GM19395 (cell line): Measurements from ENCODE around the gene TAF1.
"Not testable (repeated sequence)": the region's sequence is repeated elsewhere in the genome, so short reads cannot be mapped to it uniquely, and the experiment has no call there.

Experiments used
- ATAC-seq: cut with Tn5 transposase; IDR thresholded peaks from one replicate; pipeline ENCODE4 v1.9.1; 2021; ENCODE audit warnings: mild to moderate bottlenecking, moderate library complexity; ENCODE audit not compliant: unreplicated experiment

TAF1 gene

GRCh38 chrX:71438750-71439149 is 72.6 kb downstream of the TAF1 start:
- ATAC-seq: no peak

DNA sequence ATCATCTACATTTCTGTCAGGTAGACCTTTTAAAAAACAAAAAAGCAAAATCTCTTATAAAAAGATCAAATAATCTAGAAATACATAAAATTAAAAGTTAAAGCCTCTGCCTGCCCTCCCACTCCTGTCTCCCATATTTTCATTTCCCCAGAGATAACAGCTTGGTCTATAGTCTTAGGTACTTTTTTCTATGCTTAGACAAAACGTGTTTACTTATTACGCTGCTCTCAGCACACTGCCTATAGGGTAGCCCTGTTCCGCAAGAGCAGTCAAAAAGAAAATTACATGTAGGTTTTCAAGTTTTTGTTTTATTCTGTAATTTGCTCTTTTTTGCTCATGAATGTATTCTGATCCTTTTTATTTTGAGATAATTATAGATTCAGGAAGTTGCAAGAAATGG is 73.3 kb downstream of the TAF1 start:
- ATAC-seq: no peak

- no peak for ATAC-seq
Measured at GRCh38 chrX:71439896-71440295, 73.7 kb downstream of the TAF1 start.

- ATAC-seq: no peak
Measured at GRCh38 chrX:71440401-71440800, 74.2 kb downstream of the TAF1 start.

DNA sequence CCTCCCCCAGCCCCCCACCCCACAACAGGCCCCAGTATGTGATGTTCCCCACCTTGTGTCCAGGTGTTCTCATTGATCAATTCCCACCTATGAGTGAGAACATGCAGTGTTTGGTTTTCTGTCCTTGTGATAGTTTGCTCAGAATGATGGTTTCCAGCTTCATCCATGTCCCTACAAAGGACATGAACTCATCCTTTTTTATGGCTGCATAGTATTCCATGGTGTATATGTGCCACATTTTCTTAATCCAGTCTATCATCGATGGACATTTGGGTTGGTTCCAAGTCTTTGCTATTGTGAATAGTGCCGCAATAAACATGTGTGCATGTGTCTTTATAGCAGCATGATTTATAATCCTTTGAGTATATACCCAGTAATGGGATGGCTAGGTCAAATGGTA is 75.7 kb downstream of the TAF1 start:
- not testable (repeated sequence) for ATAC-seq

- ATAC-seq: no peak
Measured at GRCh38 chrX:71450433-71451106, 84.4 kb downstream of the TAF1 start.

GRCh38 chrX:71451518-71451917 is 85.4 kb downstream of the TAF1 start:
- not testable (repeated sequence) for ATAC-seq

GRCh38 chrX:71453056-71453455 is 86.9 kb downstream of the TAF1 start:
- ATAC-seq: no peak

GRCh38 chrX:71454222-71454621 is 88.1 kb downstream of the TAF1 start:
- no peak for ATAC-seq

DNA sequence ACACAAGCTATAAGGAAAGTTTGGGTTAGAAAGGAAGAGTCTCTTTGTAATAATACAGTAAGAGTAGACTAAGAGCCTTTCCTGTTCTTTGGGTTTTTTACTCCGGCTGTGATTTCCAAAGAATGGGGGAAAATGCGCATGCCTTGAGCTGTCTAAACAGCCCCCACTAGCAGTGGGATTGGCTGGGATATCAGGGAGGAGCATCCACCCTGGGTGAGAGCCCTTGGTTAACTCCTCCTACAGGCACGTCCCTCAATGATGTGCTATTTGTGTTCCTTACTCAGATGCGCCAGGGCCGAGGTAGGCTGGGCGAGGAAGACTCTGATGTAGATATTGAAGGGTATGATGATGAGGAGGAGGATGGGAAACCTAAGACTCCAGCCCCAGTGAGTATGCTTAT is 92.7 kb downstream of the TAF1 start:
- no peak for ATAC-seq

- ATAC-seq: no peak
Measured at GRCh38 chrX:71464968-71465367, 98.8 kb downstream of the TAF1 start.

DNA sequence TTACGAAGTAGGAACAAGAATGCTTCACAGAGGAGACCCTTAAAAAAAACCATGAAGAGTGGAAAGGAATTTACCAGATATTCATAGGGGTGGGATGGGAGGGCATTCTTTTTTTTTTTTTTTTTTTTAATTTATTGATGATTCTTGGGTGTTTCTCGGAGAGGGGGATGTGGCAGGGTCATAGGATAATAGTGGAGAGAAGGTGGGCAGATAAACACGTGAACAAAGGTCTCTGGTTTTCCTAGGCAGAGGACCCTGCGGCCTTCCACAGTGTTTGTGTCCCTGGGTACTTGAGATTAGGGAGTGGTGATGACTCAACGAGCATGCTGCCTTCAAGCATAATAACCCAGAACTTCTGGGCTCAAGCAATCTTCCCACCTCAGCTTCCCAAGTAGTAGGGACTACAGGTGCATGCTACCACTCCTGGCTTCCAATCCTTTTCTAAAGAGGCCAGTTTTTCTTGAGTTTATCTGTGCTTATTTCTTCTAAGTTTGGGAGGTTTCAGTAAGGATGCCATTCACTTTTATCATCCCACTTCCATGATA is 100.9 kb downstream of the TAF1 start:
- no peak for ATAC-seq

- ATAC-seq: no peak
Measured at GRCh38 chrX:71475785-71476540, 109.8 kb downstream of the TAF1 start.

- ATAC-seq: no peak
Measured at GRCh38 chrX:71482228-71482958, 116.2 kb downstream of the TAF1 start.

DNA sequence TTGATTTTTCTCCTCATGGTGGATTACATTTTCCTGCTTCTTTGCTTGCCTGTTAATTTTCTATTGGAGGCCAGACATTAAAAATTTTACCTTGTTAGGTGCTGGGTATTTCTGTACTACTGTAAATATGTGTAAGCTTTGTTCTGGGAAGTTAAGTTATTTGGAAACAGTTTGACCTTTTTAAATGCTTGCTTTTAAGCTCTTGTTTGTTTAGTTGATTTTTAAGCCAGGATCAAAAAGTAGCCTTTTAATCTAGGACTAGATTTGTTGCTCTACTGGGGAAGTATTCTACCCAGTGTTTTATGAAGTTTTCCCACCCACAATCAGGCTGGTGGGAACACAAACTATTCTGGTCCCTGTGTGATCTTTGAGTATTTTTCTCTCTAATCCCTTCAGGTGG is 121.7 kb downstream of the TAF1 start:
- no peak for ATAC-seq

DNA sequence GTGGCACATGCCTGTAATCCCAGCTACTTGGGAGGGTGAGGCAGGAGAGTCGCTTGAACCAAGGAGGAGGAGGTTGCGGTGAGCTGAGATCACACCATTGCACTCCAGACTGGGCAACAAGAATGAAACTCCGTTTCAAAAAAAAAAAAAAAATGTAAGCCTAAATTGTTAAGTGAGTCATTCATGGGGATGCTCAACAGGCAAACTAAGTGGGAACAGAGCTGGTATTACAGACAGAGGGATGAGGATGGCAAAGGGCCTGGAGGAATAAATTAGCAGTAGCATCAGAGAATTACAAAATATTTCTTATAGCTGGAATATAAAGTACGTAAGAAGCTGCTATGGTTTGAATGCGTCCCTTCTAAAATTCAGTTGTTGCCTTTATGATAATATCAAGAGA is 123.4 kb downstream of the TAF1 start:
- no peak for ATAC-seq

DNA sequence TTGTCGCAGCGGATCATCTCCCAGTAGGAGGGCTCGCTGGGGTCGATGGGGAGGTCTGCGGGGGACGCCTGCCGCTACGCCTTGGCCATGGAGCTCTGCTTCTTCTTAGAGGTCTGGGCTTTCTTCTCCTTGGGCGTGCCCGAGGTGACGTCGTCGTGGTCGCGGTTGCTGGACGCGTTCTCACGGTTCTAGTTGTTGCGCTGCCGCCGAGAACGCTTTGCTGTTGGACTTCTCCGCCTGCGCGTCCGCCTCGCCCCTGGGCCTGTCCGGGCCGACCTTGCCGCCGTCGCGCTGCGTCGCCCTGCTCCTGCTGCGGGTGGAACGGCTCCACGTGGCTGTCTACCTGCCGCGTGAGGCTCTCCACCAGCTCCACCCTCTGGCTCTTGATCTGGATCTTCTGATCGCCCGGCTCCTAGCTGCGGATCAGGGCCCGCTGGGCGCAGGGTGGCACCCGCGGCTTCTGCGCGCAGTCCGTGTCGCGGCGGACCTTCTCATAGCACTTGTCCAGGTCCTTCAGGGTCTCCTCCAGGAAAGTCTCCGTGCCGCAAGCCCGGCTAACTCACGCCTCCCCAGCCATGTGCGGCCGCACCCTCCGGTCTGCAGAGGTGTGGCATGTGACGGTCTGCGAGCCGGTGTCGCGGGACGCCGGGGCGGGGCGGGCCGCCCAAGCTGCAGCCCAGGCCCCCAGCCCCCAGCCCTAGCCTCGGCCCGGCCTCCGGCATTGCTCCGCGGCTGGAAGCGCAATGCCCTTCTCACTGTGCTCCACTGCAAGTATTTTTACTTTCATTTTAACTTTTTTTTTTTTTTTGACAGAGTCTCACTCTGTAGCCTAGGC is 126.3 kb downstream of the TAF1 start:
- peak; percentile 62 for ATAC-seq

DNA sequence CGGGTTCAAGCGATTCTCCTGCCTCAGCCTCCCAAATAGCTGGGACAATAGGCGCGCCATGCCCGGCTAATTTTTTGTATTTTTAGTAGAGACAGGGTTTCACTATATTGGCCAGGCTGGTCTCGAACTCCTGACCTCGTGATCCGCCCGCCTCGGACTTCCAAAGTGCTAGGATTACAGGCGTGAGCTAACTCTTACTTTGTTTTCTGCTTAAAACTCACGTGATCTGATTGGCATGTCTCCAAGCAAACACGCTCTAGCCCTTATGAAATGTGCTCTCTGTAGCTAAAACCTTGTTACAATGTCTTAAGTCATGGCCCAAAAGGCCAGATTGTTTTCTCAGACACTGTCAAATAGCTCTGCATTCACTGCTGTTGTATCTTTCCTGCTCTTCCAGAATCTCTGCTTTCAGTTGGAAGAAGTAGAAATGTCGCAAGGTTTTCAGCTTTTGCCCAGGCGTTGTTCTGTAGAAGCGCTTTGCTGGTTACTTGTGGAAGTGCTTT is 127.0 kb downstream of the TAF1 start:
- ATAC-seq: no peak

GRCh38 chrX:71495979-71496378 is 129.8 kb downstream of the TAF1 start:
- not testable (repeated sequence) for ATAC-seq

GRCh38 chrX:71496476-71496875 is 130.3 kb downstream of the TAF1 start:
- no peak for ATAC-seq
